Measurements from ENCODE around the gene PRDM16.

The PRDM16 gene

DNA sequence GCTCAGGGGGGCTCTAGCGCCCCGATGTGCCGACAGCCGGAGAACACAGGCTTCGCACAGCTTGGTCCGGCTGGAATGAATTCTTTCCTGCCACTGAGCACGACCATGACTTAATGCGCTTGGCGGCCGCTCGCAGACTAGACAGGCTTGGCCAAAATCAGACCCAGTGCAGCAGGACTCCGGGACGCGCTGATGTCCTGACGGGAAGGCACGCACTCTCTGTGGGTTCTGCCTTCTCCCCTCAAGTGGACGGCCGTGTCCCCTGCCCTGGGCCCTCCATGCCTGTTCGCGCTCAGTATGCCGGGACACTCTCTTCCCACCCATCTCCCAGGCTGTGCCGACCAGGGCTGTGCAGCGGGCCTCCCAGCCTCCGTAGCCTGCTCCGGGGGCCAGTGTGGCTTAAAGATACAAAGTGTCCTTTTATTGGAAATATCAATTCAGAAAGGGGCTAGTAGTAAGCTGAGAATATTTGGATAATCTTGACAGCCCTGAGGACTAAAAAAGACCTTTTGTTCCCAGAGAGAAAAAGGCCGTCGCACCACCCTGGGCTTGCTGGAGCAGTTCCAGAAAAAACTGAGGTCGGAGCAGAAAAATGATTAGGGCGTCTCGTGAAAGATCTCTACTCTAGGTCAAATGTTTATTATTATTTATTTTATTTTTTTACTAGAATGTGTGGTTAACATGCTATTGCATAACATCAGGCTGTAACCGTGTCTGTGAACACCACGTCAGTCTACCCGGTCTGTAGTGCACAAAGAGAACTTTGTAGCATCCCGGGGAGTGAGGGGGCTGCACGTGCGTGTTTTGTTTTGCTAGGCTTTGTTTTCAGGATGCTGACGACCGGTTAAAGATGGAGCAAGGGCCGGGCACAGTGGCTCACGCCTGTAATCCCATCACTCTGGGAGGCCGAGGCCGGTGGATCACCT, 297.4 kb downstream of the PRDM16 start:
- no peak for DNase-seq

DNA sequence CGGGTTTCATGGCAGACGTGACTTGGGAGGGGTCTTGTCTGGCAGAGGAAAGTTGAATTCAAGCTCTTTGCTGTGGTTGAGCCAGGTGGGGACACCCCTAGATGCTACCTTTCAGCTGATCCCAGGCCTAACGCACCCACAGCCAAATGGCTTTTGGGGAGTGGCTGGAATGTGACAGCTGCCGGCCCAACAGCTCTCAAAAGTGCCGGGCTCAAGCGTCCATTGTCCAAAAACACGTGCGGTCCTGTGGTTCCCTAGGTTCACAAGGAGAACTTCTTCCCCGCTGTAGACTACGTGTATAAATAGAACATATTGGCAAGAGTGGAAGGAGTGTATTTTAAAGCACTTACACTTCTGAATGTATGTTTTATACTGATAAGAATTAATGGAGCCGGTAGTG, 298.4 kb downstream of the PRDM16 start:
- no peak for DNase-seq

DNA sequence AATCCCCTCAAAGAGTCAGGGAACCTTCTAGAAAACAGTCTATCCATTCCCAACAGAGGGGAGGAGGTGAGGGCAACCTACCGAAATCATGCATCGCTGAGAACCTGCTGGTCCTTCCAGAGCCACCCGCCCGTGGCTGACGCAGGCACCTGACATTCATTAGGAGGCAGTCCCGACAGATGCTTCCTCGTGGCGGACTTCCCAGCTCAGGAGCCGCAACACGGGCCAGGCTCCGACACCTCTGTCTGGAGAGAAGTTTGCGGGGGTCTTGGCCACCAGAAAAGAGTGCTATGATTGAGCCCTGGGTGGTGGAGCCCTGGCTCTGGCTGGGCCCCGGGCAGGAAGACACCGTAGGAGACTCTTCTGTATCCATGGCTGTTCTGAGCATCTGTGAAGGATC, 299.1 kb downstream of the PRDM16 start:
- DNase-seq, result no peak

DNA sequence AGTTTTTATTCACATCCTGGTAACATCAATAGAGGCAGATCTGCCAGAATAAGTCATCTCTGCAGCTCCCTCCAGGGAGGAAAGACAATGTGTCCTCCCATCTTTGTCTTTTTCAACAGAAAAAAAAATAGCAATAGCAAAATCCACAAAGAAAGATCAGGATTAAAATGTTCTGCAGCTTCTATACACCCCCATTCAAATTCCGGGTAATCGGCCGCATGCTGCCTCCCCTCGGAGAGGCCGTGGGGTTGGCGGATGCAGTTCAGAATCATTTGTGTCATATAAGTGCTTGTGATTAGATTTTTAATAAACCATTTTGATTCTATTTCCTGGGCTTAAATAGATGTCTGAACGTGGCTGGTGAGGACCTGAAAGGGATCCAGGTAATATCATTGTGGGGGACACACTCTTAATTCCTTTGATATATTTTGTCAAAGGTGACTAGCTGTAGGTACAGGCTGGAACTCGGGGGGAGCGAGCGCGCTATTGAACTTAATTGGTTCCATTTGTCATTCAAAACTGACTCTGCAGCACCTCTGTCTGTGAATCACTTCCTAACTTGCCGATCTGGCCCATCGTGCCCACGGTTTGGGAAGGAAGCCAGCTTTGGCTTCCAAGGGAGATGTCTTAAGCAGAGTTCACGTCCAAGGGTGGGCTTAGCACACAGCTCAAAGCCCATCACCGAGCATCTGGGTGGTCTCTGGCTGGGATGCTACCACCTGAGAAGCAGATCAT, 299.9 kb downstream of the PRDM16 start:
- no peak for DNase-seq

DNA sequence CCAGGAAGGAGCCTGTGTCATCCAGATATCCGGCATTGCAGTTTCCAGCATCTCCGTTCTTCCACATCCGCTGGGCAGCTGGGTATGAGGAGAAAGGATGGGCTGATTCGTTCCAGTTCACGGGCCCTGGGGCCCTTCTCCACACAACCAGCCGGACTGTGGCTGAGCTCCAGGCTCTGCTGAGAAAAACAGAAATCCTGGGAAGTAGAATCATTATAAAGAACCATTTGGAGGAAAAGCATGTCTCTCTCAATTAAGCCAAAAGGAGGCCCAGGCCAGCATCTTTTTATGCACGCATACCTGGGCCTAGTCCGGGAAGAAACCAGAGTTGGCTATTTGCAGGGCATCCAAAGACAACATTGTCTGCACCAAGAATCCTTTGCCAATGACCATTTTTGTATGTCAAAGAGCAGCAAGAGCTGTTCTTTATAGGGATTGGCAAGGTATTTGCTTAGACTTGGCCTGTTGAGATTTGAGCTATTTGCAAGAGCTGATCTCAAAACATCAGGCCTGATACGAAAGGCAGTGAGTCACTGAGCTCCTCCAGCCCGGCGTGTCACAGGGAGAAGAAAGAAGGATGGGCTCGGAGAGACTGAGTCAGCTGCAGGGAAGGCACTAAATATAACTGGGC, 300.6 kb downstream of the PRDM16 start:
- no peak for DNase-seq

DNA sequence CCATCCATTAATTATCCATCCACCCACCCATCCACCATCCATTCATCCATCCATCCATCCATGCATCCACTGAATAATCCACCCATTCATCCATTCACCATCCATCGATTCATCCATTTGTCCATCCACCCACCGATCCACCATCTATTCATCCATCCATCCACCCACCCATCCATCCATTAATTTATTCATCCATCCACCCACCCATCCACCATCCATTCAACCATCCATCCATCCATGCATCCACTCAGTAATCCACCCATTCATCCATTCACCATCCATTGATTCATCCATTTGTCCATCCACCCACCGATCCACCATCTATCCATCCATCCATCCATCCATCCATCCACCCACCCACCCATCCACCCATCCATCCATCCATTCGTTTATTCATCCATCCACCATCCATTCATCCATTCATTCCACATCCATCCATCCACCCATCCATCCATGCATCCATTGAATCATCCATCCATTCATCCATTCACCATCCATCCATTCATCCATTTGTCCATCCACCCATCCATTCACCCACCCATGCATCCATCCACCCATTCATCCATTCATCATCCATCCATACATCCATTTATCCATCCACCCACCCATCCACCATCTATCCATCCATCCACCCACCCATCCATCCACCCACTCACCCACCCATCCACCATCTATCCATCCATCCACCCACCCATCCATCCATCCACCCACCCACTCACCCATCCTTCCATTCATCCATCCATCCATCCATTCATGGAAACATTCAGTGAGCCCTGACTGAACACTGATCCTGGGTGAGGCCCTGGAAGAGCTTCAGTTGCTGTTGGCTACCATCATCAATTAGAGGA, 302.1 kb downstream of the PRDM16 start:
- no peak for DNase-seq

DNA sequence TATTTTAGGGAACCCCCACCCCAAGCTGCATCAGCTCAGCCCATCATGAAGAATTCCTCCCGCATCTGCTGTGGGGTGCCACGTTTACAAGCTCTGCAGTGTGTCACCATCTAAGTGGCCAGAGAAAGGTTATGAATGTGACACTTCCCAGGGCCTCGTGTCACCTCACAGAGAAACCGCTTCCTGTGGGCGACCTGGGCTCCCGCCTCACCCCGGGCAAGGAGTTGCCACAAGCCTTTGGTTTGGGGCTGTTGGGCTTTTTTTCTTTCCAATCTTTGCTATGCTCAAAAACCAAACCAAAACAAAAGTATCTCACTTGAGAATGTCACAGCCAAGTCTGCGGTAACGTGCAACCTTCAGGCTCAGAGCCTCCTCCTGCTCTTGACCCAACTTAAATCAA, 303.3 kb downstream of the PRDM16 start:
- peak in 1 of 2 donors; percentile 17 for DNase-seq

DNA sequence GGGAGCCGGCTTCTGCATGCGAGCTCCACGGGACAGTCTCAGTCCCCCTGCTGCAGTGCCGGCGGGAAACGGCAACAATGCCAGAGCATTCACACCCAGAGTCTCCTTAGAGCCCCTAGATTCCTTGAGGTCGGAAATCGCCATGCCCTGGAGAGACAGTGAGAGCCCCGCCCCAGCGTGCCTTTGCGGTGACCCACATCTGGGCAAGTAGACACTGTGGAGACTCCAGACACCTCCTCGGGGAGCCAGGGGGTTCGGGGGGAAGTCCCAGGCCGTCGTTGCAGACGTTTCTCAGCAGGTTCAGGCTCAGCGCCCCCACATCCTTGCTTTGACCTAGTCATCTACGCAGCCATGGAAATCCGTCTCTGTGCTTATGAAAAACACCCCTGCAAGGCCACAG, 304.2 kb downstream of the PRDM16 start:
- DNase-seq, result no peak

DNA sequence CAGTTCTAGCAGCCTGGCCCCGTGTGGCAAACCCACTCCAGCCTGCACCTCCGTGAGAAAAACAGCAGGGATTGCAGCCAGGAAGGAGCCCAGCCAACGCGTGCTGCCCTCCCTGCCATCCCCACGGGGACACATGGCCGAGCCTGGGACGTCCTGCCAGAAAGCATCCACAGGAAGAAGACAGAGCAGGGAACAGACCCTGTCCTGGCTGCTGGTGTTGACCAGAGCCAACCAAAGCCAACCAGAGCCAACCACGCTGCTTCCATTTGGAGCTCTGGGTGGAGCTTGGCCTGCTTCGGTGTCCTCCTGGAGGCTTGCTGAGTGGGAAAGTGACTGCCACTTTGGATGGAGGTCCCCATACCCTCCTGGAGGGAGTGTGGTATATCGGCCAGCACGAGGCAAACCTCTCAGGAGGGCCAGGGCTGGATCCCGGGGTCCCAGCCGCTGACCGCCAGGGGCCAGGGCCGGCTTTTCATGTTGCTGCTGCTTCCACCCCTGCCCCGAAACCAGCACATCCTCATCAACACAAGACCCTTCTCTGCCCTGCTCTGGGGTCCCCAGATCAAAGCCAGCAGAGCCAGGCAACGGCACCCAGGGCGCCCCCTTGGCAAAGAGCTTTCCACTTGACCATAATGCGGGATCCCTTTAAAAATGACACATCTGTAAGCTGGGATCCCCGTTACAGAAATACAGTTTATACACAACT, 304.9 kb downstream of the PRDM16 start:
- no peak for DNase-seq

DNA sequence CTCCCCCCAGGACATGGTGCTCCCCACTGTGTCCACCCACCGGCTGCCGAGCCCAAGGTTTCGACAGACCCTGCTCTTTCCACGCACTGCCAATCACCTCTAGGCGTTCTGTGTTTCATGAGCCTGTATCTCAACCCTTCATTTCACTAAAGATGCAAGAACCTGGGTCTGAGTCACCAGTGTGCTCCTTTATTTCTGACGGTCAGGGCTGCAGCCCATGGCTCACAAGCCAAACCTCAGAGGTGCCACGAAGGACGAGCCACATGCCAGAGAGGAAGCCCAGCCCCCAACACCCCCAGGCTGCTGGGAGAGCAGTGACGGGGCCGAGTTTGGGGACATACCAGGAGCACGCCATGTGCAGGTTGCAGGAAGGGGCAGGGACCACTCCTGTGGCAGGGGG, 306.2 kb downstream of the PRDM16 start:
- no peak for DNase-seq

DNA sequence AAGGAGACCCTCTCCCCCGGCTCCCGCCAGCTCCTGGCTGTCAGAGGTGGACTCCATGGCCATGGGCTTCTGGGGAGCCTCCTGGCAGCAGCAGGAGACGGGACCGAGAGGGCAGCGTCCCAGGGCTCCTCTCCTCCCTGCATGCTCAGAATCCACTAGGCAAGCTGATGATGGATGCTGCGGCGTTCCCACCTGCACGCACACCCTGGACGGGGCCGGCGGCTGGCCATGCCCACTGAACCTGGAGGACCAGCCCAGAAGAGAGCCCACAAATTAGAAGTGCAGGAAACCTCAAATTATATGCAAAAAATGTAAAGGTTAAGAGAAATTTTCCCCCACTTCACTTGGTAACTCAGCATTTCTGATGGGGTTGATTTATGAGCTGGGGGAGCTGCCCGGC, 308.2 kb downstream of the PRDM16 start:
- DNase-seq, result no peak

DNA sequence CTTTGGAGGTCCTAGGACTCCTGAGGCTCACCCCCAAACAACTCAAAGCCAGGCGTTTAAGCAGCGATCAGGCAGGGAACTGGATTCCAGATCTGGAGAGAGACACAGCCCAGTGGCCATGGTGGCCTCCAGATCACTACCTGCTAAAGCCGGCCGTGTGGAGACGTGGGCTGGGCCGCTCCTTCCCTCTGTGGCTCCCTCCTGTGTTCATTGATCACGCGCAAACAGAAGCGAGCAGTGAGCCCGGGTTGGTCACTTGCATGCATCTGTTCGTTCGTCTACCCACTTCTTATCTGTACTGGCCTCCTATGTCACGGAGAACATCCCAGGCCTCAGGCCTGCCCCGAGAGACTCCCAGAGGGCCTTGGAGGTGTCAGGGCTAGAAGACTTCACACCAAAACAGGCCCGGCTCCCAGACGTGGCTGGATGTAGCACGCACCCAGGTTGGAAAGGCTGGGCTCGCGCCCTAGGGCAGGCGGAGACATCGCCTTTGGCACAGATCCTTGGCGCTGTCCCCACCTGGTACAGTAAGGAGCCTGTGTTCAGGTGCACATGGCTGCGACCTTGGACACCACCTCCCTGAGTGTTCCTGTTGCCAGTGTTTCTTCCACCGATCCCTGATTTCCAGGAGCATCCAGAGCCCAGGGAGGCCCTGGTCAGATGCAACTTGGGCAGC, 308.7 kb downstream of the PRDM16 start:
- no peak for DNase-seq

DNA sequence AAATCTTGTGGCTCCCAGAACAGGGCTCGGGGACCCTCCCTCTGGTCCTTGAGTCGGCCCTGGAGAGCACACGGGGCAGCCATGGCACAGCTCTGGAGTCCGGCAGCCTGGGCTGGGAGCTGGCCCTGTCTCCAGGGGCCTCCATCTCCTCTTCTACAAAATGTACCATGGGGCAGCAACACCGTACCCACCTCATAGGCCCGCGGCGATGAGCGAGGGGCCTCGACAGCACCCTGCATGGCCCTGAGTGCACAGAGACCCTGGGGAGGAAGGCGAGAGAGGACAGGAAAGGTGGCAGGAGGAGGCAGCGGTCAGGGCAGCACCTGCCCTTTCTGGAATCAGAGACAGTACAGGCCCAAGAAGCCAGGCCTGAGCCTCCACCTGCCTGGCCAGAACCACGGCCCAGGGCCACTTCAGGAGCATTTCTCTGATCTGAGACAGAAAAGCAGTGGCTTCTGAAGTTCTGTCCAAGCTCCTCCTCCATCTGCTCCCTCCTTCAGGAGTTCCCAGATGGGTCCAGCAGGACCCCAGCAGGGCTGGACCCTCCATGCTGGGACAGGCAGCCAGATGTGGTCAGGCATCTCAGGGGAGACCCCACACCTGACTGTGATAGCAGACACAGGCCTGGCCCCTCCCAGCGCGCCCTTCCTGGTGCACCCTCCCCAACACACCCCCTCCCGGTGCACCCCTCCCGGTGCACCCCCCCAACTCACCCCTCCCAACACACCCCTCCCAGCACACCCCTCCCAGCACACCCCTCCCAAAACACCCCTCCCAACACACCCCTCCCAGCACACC, 309.6 kb downstream of the PRDM16 start:
- no peak for DNase-seq

DNA sequence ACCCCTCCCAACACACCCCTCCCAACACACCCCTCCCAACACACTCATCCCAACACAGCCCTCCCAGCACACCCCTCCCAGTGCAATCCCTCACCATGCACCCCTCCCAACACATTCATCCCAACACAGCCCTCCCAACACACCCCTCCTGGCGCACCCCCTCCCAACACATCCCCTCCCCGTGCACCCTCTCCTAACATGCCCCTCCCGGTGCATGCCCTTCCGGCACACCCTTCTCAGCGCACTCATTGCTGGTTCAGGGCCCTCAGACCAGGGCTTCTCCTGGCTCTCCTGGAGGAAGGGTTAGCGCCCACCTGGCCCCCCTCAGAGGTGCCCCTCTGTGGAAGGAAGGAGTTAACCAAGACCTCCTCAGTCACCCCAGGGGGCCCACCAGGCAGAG, 310.9 kb downstream of the PRDM16 start:
- DNase-seq, result no peak

DNA sequence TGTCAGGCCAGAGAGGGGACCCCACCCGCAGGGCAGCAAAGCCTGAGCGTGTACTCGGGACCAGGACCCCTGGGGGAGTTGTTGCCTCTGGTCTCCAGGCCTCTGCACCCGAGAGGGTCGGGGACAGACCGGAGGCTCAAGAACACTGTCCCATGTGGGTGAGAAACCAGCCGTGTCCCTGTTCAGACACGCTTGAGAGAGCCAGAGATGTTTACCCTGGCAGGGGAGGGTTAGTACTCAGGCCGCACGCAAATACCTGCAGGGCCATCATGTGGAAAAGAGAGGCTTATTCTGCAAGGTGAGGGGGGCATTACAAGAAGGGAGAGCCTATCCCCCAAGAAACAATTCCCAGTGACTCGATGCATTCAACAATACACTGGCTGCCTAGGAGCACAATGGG, 311.5 kb downstream of the PRDM16 start:
- no peak for DNase-seq

DNA sequence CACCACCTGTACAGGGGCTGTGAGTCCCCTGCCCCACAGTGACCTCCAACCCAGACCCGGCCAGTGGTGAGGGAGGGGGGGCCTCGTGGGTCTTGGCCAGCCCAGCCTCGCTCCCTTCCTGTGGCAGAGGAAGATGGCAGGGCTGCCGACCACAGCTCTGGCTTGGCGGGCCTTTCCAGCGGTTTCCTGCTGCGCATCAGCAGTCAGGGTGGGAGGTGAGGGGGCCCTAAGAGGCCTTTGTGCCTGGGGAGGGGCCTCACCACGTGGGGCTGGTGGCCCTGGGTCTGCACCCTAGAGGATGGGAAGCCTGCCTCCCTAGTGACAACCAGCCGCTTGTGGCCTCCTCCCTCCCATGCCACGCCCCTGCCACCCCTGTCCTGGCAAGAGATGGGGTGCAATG, 312.9 kb downstream of the PRDM16 start:
- no peak for DNase-seq

DNA sequence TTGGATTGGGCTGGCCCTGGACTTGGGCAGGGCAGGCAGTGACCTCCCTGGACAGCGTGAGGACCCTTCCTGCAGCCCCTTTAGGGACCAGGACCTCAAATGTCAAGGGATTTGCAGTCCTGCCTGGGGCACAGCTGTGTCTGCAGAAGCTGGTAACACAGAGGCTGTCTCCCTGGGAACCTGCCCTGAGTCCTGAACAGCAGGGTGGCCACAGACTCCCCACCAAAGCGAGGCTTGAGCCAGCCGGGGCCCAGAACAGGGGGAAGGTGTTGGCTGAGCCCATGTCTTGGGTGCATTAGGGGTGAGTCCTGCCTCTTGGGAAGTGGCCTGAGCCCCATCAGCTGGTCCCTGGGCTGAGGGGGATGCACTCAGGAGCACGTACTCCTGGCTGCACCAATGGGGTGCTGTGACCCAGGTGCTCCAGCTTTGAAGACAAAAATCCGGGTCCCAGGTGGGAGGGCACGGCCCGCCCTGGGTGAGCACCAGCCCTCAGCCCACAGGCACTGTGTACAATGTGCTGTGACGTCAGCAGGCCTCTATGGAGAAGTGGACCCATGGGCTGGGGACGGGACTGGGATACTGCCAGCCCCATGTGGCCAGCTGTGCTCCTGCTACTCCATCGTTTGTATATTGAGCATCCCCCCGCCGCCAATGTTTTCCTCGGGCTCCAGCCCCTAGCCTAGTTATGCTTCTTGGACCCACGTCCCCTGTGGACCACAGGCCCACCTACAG, 313.5 kb downstream of the PRDM16 start:
- no peak for DNase-seq

DNA sequence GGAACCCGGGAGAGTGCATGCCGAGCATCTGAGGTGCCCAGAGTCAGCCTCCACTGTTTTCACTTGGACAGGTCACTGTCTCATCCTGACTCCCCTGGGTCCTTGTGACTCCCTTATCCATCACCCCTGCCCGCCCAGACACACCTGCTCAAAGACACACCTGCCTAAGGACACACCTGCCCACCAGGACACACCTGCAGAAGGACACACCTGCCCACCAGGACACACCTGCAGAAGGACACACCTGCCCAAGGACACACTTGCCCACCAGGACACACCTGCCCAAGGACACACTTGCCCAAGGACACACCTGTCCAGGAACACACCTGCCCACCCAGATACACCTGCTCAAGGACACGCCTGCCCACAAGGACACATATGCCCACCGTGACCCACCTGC, 314.7 kb downstream of the PRDM16 start:
- DNase-seq, result no peak

DNA sequence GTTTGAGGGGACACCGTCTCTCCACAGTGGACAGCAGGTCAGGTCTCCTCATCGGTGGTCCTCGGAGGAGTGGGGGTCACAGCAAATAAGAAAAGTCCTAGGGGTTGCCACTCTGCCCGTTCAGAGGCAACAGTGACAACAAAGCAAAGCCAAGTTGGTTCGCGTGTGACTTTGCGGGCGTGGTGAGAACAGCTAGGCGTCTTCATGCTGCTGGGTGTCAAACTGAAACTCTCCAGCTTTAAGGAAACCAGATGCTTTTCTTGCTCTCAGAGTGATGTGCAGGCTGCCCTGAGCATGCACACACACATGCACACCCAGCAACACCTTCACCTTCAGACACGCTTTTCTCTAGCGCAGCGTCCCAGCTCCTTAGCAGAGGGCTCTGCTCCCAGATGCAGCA, 315.4 kb downstream of the PRDM16 start:
- DNase-seq, result peak in 1 of 2 donors; percentile 2

Data from CD4-positive, alpha-beta T cell treated with Interleukin-1 beta for 1 hour (primary cell).